Measurements from ENCODE around the gene RAPGEF4.

GRCh38 chr2:172957734-172958133, 222.1 kb downstream of the RAPGEF4 start:
- TF ChIP-seq PBX3 (CRISPR knock-in tag; IDR thresholded peaks at IDR 0.05; ENCODE audit: borderline replicate concordance), result no peak
- TF ChIP-seq ELK4 (CRISPR knock-in tag; IDR thresholded peaks at IDR 0.05; ENCODE audit: borderline replicate concordance), result no peak
- TF ChIP-seq SOX13 (IDR thresholded peaks at IDR 0.05), result no peak
- TF ChIP-seq SOX13 (CRISPR knock-in tag; conservative IDR thresholded peaks at IDR 0.05 in 1 of 2, IDR thresholded peaks at IDR 0.05 in 1 of 2), result no peak
- no peak for TF ChIP-seq HMGA1 (CRISPR knock-in tag; conservative IDR thresholded peaks at IDR 0.05)
- TF ChIP-seq ASH2L (IDR thresholded peaks at IDR 0.05; ENCODE audit: insufficient read length, low read depth, low read length), result no peak
- TF ChIP-seq CEBPB (IDR thresholded peaks at IDR 0.05; ENCODE audit: borderline replicate concordance, low read depth, low read length), result no peak
- TF ChIP-seq POLR2A (IDR thresholded peaks at IDR 0.05; ENCODE audit: insufficient read depth in 1 of 2, low read depth in 2 of 2, low read length in 2 of 2), result no peak
- TF ChIP-seq, protein P1, sequence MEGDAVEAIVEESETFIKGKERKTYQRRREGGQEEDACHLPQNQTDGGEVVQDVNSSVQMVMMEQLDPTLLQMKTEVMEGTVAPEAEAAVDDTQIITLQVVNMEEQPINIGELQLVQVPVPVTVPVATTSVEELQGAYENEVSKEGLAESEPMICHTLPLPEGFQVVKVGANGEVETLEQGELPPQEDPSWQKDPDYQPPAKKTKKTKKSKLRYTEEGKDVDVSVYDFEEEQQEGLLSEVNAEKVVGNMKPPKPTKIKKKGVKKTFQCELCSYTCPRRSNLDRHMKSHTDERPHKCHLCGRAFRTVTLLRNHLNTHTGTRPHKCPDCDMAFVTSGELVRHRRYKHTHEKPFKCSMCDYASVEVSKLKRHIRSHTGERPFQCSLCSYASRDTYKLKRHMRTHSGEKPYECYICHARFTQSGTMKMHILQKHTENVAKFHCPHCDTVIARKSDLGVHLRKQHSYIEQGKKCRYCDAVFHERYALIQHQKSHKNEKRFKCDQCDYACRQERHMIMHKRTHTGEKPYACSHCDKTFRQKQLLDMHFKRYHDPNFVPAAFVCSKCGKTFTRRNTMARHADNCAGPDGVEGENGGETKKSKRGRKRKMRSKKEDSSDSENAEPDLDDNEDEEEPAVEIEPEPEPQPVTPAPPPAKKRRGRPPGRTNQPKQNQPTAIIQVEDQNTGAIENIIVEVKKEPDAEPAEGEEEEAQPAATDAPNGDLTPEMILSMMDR (CRISPR knock-in tag; IDR thresholded peaks at IDR 0.05), result no peak
- TF ChIP-seq EEA1 (CRISPR knock-in tag; IDR thresholded peaks at IDR 0.05; ENCODE audit: borderline replicate concordance), result no peak
- no peak for TF ChIP-seq MEF2D (CRISPR knock-in tag; IDR thresholded peaks at IDR 0.05)

Data from HepG2 (cell line).